HUES48 (cell line): ENCODE measurements around the gene GSK3A.

Experiments used
- H3K27ac ChIP-seq: one replicate; pipeline ENCODE4 v1.7.0; 2013; ENCODE audit warnings: low read depth, low read length, inconsistent platforms
- H3K27me3 ChIP-seq: 2 replicates; pipeline ENCODE4 v1.6.1; 2013; ENCODE audit warnings: mild to moderate bottlenecking, low read length; ENCODE audit not compliant: control insufficient read depth, insufficient read depth
- H3K36me3 ChIP-seq: 2 replicates; pipeline ENCODE4 v1.6.1; 2013; ENCODE audit warnings: low read length; ENCODE audit not compliant: control insufficient read depth, insufficient read depth
- H3K4me1 ChIP-seq: 2 replicates; pipeline ENCODE4 v1.6.1; 2013; ENCODE audit warnings: mild to moderate bottlenecking, low read length; ENCODE audit not compliant: control insufficient read depth, insufficient read depth
- H3K4me3 ChIP-seq: 2 replicates; pipeline ENCODE4 v1.5.1; 2013; ENCODE audit warnings: mild to moderate bottlenecking, low read depth, low read length
- H3K9ac ChIP-seq: 2 replicates; pipeline ENCODE4 v1.6.1; 2013; ENCODE audit warnings: mild to moderate bottlenecking, low read depth, low read length, moderate library complexity
- H3K9me3 ChIP-seq: 2 replicates; pipeline ENCODE4 v1.6.1; 2013; ENCODE audit warnings: low read length; ENCODE audit not compliant: control insufficient read depth, insufficient read depth

Gene GSK3A

DNA sequence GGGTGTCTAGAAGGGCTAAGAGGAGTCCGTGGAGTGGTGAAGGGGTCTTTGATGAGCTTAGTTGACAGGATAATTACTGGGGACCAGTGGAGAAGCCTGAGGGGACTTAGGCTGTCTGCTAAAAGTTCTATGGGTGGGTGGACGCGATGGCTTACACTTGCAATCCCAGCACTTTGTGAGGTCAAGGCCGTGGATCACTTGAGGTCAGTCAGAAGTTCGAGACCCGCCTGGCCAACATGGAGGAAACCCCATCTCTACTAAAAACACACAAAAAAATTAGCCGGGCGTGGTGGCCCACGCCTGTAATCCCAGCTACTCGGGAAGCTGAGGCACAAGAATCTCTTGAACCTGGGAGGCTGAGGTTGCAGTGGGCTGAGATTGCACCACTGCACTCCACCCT is 2.8 kb upstream of the GSK3A start:
- no peaks in the 10 kb centered on the region for H3K27me3 ChIP-seq
- H3K4me1 ChIP-seq, result peaks cover 12% of the 10 kb centered on the region

GRCh38 chr19:42244347-42245220 is 2.2 kb upstream of the GSK3A start:
- Histone ChIP-seq H3K27me3 (no peaks in the 10 kb centered on the region), H3K27ac (peak overlapping the region; percentile 52), H3K4me3 (peak overlapping the region; percentile 93), H3K9ac (peak overlapping the region; percentile 5; the same call in 1 of the 2 replicates), H3K4me1 (peaks cover 12% of the 10 kb centered on the region), H3K9me3 (no peaks in the 10 kb centered on the region), H3K36me3 (peaks cover 12% of the 10 kb centered on the region)

More for the DNA sequence above, 2.8 kb upstream of the GSK3A start:
- H3K9ac ChIP-seq, result no peak overlapping the region
- no peak overlapping the region for H3K4me3 ChIP-seq
- H3K27ac ChIP-seq, result peak overlapping the region; percentile 48
- H3K9me3 ChIP-seq, result no peaks in the 10 kb centered on the region
- H3K36me3 ChIP-seq, result peaks cover 13% of the 10 kb centered on the region

DNA sequence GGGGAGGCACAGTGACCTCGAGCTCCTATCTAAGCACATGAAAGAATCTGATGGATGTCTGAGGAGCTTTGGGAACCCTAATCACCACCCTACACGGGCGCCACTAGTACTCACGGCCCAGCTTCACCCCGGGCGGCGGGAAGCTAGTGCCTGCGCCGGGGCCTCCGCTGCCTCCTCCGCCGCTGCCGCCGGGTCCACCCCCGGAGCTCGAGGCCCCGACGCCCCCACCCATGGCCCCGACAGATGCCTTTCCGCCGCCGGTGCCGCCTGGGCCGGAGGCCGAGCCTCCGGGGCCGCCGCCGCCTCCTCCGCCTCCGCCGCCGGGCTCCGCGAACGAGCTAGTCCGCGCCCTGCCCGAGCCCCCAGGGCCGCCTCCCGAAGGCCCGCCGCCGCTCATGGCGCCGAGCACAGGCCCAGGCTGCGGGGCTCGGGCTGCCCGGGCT is 312 bp downstream of the GSK3A start:
- Histone ChIP-seq H3K9me3 (no peaks in the 10 kb centered on the region), H3K4me1 (peaks cover 12% of the 10 kb centered on the region), H3K4me3 (peak overlapping the region; percentile 93), H3K9ac (peak overlapping the region; percentile 60), H3K27me3 (no peaks in the 10 kb centered on the region), H3K27ac (peak overlapping the region; percentile 49), H3K36me3 (peaks cover 12% of the 10 kb centered on the region; the same call in 1 of the 2 replicates)

- Histone ChIP-seq H3K4me3 (peak overlapping the region; percentile 93), H3K36me3 (peaks cover 19% of the 10 kb centered on the region), H3K9me3 (no peaks in the 10 kb centered on the region), H3K9ac (no peak overlapping the region), H3K27ac (no peak overlapping the region), H3K4me1 (peaks cover 9% of the 10 kb centered on the region), H3K27me3 (no peaks in the 10 kb centered on the region)
Measured at GRCh38 chr19:42241279-42241678, 1.1 kb downstream of the GSK3A start.

GRCh38 chr19:42239544-42240220 is 2.7 kb downstream of the GSK3A start:
- Histone ChIP-seq H3K36me3 (peaks cover 34% of the 10 kb centered on the region), H3K27ac (no peak overlapping the region), H3K9ac (no peak overlapping the region), H3K9me3 (no peaks in the 10 kb centered on the region), H3K4me3 (no peak overlapping the region), H3K4me1 (peaks cover 9% of the 10 kb centered on the region), H3K27me3 (no peaks in the 10 kb centered on the region)

GRCh38 chr19:42235181-42235580 is 7.2 kb downstream of the GSK3A start:
- Histone ChIP-seq H3K9me3 (no peaks in the 10 kb centered on the region), H3K27ac (no peak overlapping the region), H3K36me3 (peaks cover 76% of the 10 kb centered on the region), H3K9ac (no peak overlapping the region), H3K4me1 (no peaks in the 10 kb centered on the region), H3K27me3 (no peaks in the 10 kb centered on the region), H3K4me3 (no peak overlapping the region)

DNA sequence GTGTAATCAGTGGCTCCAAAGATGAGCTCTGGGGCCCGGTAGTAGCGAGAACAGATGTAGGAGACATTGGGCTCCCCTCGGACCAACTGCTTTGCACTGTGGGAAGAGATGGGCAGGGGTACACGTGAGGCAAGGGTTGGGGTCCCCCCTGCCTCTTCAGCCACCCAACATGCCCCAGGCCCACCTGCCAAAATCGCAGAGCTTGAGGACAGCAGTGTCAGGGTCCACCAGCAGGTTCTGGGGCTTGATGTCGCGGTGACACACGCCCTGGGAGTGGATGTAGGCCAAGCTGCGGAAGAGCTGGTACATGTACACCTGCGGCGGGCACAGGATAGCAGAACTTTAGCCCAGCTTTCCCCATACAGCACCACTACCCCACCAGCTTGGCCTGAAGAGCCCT is 8.0 kb downstream of the GSK3A start:
- Histone ChIP-seq H3K27me3 (no peaks in the 10 kb centered on the region), H3K27ac (no peak overlapping the region), H3K4me1 (no peaks in the 10 kb centered on the region), H3K9ac (no peak overlapping the region), H3K9me3 (no peaks in the 10 kb centered on the region), H3K36me3 (peaks cover 77% of the 10 kb centered on the region), H3K4me3 (no peak overlapping the region)

DNA sequence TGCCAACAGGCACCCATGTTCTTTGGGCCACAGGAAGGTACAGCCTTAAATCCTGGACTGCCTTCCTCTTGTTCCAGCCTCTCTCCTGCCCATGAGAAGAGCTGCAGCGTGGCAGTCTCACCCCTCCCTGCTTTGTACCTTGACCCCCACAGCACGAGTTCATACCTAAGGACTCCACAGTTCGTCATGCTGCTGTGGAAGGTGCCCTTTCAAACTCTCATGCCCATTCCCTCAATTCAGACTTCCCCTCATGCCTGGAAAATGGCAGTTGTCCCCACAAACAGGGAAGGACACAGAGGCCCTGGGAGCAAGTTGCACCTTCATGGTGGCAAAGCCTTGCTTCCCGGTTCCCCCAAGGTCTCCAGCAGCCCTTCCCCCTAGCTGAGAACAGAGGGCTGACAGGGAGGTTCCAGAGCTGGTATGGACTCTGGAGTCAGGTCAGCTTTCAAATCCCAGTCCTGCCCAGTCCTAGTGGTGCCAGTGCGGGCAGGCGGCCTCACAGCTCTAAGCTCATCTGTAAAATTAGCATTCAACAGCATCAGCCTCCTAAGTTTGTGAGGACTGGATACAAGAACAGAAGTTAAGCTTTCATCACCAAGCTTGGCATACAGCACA is 8.6 kb downstream of the GSK3A start:
- H3K4me1 ChIP-seq, result no peaks in the 10 kb centered on the region
- H3K9ac ChIP-seq, result no peak overlapping the region
- H3K27ac ChIP-seq, result no peak overlapping the region
- H3K9me3 ChIP-seq, result no peaks in the 10 kb centered on the region
- no peak overlapping the region for H3K4me3 ChIP-seq
- peaks cover 77% of the 10 kb centered on the region for H3K36me3 ChIP-seq
- H3K27me3 ChIP-seq, result no peaks in the 10 kb centered on the region

DNA sequence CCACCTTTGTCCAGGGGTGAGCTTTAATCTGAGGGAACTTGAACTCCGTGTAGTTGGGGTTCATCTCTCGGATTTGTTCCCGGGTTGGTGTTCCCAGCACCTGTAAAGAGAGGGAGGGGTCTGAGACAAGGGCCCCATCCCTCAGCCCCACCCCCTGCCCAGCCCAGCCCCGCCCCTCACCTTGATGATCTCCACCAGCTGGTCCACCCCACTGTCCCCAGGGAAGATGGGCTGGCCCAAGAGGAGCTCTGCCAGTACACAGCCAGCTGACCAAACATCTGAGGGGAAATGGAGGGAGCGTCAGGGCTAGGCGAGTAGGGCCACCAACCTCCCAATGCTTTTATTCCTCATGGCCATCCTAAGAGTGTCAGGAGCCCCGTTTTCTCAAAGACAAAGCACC is 9.3 kb downstream of the GSK3A start:
- no peak overlapping the region for H3K4me3 ChIP-seq
- no peak overlapping the region for H3K9ac ChIP-seq
- H3K27ac ChIP-seq, result no peak overlapping the region
- no peaks in the 10 kb centered on the region for H3K27me3 ChIP-seq
- H3K9me3 ChIP-seq, result no peaks in the 10 kb centered on the region
- H3K36me3 ChIP-seq, result peaks cover 80% of the 10 kb centered on the region
- H3K4me1 ChIP-seq, result no peaks in the 10 kb centered on the region

GRCh38 chr19:42232435-42232834 is 10.0 kb downstream of the GSK3A start:
- Histone ChIP-seq H3K4me1 (no peaks in the 10 kb centered on the region), H3K27ac (no peak overlapping the region), H3K9ac (no peak overlapping the region), H3K4me3 (no peak overlapping the region), H3K27me3 (no peaks in the 10 kb centered on the region), H3K9me3 (no peaks in the 10 kb centered on the region), H3K36me3 (peaks cover 80% of the 10 kb centered on the region)

DNA sequence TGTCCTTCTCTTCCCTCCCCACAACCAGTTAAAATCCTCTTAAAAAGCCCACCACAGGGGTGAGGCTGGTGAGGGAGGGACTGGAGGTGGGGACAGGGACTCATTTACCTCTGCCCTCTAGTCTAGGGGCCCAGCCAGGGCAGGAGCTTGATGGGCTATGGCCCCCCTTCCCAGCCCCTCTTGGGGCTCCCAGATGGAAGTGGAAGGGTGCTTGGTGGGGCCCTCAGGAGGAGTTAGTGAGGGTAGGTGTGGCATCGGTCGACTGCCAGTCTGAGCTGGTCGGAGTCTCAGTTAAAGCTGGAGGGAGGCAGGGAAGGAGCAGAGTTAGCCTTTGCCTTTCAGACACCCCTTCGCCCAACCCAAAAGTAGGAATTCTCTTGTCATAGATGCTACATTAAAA is 11.8 kb downstream of the GSK3A start:
- Histone ChIP-seq H3K9me3 (no peaks in the 10 kb centered on the region), H3K9ac (no peak overlapping the region), H3K27ac (no peak overlapping the region), H3K36me3 (peaks cover 83% of the 10 kb centered on the region), H3K4me3 (no peak overlapping the region), H3K27me3 (no peaks in the 10 kb centered on the region), H3K4me1 (no peaks in the 10 kb centered on the region)
